HCT116 (cell line): Measurements from ENCODE around the gene EPB41L4A.

Experiments used
- CBX3 ChIP-seq: IDR thresholded peaks from 2 replicates; pipeline ENCODE4 v1.6.1; 2012; ENCODE audit warnings: low read depth
- CEBPB ChIP-seq: IDR thresholded peaks from 2 replicates; pipeline ENCODE4 v1.6.1; 2012; ENCODE audit warnings: low read depth
- CTCF ChIP-seq, 3 experiments: fragments of 200-600 bp in 1 of 3; sonication (generic) in 1 of 3; IDR thresholded peaks in 2 of 3; conservative IDR thresholded peaks in 1 of 3; 2 replicates each; pipeline ENCODE4 v1.5.1; 2012 to 2017; ENCODE audit warnings: low read depth in 2 of 3, low read length in 2 of 3, antibody characterized with exemption in 1 of 3, borderline replicate concordance in 1 of 3, control low read depth in 1 of 3, mild to moderate bottlenecking in 1 of 3, mixed read lengths in 1 of 3, mixed run types in 1 of 3, moderate library complexity in 1 of 3; ENCODE audit not compliant: insufficient read depth in 1 of 3
- ELF1 ChIP-seq: IDR thresholded peaks from 2 replicates; pipeline ENCODE4 v1.6.1; 2012; ENCODE audit warnings: low read depth, borderline replicate concordance
- EZH2 ChIP-seq: fragments of 200-600 bp; sonication (generic); IDR thresholded peaks from 2 replicates; pipeline ENCODE4 v1.6.1; 2017; ENCODE audit warnings: antibody characterized with exemption, mixed run types
- EZH2phosphoT487 ChIP-seq: fragments of 200-600 bp; IDR thresholded peaks from 2 replicates; pipeline ENCODE4 v1.6.1; 2018; ENCODE audit warnings: antibody characterized with exemption, borderline replicate concordance
- POLR2A ChIP-seq: IDR thresholded peaks from 2 replicates; pipeline ENCODE4 v1.7.0; 2011; ENCODE audit warnings: borderline replicate concordance; ENCODE audit not compliant: insufficient read depth, insufficient read length; ENCODE audit errors: extremely low read depth
- POLR2AphosphoS5 ChIP-seq: IDR thresholded peaks from 2 replicates; pipeline ENCODE4 v1.6.1; 2011; ENCODE audit warnings: mild to moderate bottlenecking, low read depth, low read length, moderate library complexity
- REST ChIP-seq: IDR thresholded peaks from 2 replicates; pipeline ENCODE4 v1.6.1; 2012; ENCODE audit warnings: low read depth
- SIN3A ChIP-seq: IDR thresholded peaks from 2 replicates; pipeline ENCODE4 v1.6.1; 2012; ENCODE audit warnings: low read depth
- TCF7L2 ChIP-seq: IDR thresholded peaks from 2 replicates; pipeline ENCODE4 v1.7.0; 2011; ENCODE audit warnings: borderline replicate concordance, inconsistent platforms; ENCODE audit not compliant: insufficient read depth, insufficient read length; ENCODE audit errors: extremely low read depth
- YY1 ChIP-seq: IDR thresholded peaks from 2 replicates; pipeline ENCODE4 v1.6.1; 2011; ENCODE audit warnings: low read length, low read depth, moderate library complexity, mild to moderate bottlenecking; ENCODE audit not compliant: insufficient replicate concordance; ENCODE audit errors: extremely low read depth
- ZFX ChIP-seq: fragments of 450-650 bp; IDR thresholded peaks from 2 replicates; pipeline ENCODE4 v1.6.1; 2017
- TF ChIP-seq, protein P1 (sequence below): IDR thresholded peaks from 2 replicates; pipeline ENCODE4 v1.6.1; 2011; ENCODE audit warnings: mild to moderate bottlenecking, low read length, moderate library complexity; ENCODE audit not compliant: insufficient replicate concordance; ENCODE audit errors: extremely low read depth

- no peak for TF ChIP-seq POLR2A
- no peak for TF ChIP-seq POLR2AphosphoS5
- no peak for TF ChIP-seq REST
- TF ChIP-seq YY1 = no peak
- TF ChIP-seq CEBPB = no peak
- no peak for TF ChIP-seq ZFX
- TF ChIP-seq CTCF (IDR thresholded peaks at IDR 0.05 in 2 of 3, conservative IDR thresholded peaks at IDR 0.05 in 1 of 3; ENCODE audit: borderline replicate concordance in 1 of 3, insufficient read depth in 1 of 3, low read depth in 2 of 3, low read length in 2 of 3) = no peak
- TF ChIP-seq CBX3 = no peak
- TF ChIP-seq EZH2 = no peak
- TF ChIP-seq EZH2phosphoT487 = no peak
- no peak for TF ChIP-seq ELF1
- no peak for TF ChIP-seq SIN3A
- TF ChIP-seq, protein P1, sequence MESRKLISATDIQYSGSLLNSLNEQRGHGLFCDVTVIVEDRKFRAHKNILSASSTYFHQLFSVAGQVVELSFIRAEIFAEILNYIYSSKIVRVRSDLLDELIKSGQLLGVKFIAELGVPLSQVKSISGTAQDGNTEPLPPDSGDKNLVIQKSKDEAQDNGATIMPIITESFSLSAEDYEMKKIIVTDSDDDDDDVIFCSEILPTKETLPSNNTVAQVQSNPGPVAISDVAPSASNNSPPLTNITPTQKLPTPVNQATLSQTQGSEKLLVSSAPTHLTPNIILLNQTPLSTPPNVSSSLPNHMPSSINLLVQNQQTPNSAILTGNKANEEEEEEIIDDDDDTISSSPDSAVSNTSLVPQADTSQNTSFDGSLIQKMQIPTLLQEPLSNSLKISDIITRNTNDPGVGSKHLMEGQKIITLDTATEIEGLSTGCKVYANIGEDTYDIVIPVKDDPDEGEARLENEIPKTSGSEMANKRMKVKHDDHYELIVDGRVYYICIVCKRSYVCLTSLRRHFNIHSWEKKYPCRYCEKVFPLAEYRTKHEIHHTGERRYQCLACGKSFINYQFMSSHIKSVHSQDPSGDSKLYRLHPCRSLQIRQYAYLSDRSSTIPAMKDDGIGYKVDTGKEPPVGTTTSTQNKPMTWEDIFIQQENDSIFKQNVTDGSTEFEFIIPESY = no peak
- no peak for TF ChIP-seq TCF7L2
Measured at GRCh38 chr5:112264666-112265065, 154.4 kb downstream of the EPB41L4A start.
